Inflammatory macrophage treated with lipopolysaccharide for 4 hours (primary cell): ENCODE measurements around the gene ARRDC3.
"Not testable (repeated sequence)": the region's sequence is repeated elsewhere in the genome, so short reads cannot be mapped to it uniquely, and the experiment has no call there.

Source experiments
- DNase-seq: peaks from one replicate; pipeline ENCODE4 v3.0.0-alpha.2; 2020

Gene ARRDC3

GRCh38 chr5:91383027-91383955 lies at the start of gene ARRDC3:
Gene ARRDC3 (minus strand): TSS chr5:91383317. CDS start chr5:91383092, 225 bp downstream.
- DNase-seq = peak; percentile 97

DNA sequence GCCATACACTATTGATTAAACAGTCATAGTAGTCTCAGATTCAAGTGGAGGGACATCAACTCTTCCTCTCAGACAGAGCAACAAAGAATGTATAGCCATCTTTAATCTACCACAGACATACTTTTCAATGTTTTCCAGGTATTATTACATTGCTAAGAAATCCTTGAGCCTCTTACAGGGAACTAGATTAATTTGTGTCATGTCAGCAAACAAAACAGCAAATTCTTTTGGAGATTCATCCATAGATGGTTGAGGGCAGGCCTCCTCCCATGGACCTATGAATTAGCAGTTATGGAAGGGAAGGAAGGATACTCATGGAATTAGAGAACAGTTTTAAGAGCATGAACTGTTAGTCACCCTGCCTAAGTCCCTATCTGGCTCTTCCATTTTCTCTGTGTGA lies 47.8 kb upstream of the ARRDC3 start:
- DNase-seq = no peak

DNA sequence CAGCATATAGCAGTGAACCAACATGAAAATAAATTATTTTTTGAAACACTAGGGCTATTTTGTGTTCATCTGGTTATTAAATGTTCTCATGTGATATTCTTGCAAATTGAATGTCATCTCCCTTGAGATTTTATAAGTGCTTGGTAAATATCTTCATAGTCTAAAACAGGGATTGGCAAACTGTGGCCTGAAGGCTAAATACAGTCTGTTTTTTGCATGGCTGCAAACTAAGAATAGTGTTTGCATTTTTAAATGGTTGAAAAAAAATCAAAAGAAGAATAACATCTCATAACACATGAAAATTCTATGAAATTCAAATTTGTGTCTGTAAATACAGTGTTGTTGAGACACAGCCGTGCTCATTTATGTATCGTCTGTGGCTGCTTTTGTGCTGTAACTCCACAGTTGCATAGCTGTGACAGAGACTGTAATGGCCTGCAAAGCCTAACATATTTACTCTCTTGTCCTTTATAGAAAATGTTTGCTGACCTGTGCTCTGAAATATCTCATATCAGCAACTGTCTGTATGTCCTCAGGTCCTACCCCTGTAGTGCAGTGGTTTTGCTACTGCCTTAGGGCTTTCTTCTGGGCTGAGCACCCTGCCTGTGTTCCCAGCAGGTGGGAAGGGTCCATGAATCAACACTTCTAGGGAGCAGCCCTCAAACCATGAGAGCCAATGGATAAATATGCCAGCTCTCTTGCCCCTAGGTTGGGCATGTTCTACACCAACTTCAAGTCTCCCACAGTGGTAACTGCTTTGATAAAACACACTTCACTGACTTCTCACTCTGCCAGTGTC lies 41.7 kb upstream of the ARRDC3 start:
- DNase-seq = no peak

GRCh38 chr5:91423871-91424270 lies 40.8 kb upstream of the ARRDC3 start:
- DNase-seq = no peak

- DNase-seq = no peak
These were observed 37.8 kb upstream of the ARRDC3 start for GRCh38 chr5:91420879-91421278.

GRCh38 chr5:91419571-91420537 lies 36.7 kb upstream of the ARRDC3 start:
- DNase-seq = peak; percentile 75

DNA sequence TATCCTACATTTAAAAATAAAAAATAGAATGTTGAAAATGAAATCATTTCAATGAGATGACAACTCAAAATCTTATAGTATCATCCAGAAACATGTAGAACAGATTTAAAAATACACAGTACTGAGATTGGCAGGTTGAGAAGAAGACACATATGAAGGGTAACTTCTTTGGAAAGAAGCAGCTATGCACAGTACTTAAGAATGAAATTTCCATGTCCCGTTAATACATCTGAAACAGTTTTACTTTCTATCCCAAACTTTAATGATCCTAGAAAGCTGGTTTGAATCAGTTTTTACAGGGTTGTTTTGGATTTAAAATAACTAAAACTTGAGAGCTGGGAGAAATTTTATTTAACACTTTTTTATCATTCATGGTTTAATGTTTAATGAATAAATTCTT lies 36.0 kb upstream of the ARRDC3 start:
- DNase-seq = no peak

GRCh38 chr5:91418158-91418557 lies 35.0 kb upstream of the ARRDC3 start:
- DNase-seq = no peak

GRCh38 chr5:91417219-91417618 lies 34.1 kb upstream of the ARRDC3 start:
- peak; percentile 42 for DNase-seq

GRCh38 chr5:91416491-91416890 lies 33.4 kb upstream of the ARRDC3 start:
- no peak for DNase-seq

GRCh38 chr5:91409304-91409703 lies 26.2 kb upstream of the ARRDC3 start:
- no peak for DNase-seq

DNA sequence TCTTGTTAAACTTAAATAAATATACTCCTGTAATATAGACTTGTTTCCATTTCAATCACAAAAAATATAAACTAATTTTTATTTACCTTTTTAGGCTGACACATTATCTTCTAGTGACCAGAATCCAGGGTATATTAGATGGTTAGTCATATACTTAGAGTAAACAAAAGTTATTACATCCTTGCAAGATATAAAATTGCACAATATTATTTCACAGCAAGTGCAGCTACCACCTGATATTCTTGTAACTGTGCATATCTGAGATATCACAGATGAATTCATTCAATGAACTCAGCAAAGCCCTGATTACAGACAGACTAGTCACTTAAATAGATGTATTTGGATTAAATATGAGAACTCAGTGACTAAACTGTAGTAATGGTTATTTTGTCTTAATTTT lies 25.6 kb upstream of the ARRDC3 start:
- DNase-seq = no peak

DNA sequence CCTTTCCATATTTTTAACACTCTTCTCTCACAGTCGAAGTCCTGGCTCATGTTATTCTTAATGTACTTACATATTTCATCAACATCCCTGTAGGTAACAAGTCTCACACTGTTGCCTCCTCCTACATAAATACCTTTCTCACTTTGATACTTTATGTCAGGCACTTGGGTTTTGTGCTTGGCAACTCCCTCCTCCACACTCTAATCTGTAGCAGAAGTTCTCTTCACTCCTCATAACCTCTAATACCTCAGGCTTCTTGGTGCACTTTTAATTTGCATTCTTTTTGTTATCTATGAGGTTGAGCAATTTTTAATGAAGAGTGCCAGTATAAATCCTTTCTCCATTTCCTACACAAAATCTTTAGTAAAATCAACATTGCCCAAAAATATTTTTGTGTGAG lies 24.1 kb upstream of the ARRDC3 start:
- DNase-seq = no peak

GRCh38 chr5:91403438-91403837 lies 20.3 kb upstream of the ARRDC3 start:
- no peak for DNase-seq

DNA sequence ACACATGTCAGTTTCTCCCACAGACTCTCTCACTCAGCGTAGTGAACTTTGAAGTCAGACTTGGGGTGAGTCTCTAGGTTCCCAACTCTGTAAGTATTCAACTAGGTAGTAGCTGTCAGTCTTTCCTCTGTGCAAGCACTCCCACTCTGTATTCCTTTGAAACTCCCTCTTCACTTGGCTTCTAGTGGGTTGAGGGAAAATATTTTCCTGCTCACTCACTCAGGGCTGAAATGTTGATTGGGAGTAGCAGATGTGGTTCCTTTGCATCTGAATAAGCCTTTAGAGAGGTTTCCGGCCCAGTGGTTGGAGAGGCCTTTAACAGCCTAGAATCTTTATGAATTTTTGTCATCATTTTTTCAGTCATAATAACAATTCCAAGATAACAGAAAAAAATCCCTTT lies 18.1 kb upstream of the ARRDC3 start:
- DNase-seq = no peak

GRCh38 chr5:91397791-91398190 lies 14.7 kb upstream of the ARRDC3 start:
- peak; percentile 48 for DNase-seq

- DNase-seq = peak; percentile 44
These were observed 7.2 kb upstream of the ARRDC3 start for GRCh38 chr5:91390268-91390667.

DNA sequence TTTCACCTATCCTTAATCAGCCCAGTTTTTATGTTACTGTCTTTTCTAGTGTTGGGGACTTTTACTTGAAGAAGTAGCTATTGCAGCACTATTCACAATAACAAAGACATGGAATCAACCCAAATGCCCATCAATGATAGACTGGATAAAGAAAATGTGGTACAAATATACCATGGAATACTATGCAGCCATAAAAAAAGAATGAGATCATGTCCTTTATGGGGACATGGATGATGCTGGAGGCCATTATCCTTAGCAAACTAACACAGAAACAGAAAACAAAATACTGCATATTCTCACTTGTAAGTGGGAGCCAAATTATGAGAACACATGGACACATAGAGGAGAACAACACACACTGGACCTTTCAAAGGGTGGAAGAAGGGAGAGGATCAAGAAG lies 6.4 kb upstream of the ARRDC3 start:
- DNase-seq = not testable (repeated sequence)

GRCh38 chr5:91388362-91388761 lies 5.2 kb upstream of the ARRDC3 start:
- no peak for DNase-seq

DNA sequence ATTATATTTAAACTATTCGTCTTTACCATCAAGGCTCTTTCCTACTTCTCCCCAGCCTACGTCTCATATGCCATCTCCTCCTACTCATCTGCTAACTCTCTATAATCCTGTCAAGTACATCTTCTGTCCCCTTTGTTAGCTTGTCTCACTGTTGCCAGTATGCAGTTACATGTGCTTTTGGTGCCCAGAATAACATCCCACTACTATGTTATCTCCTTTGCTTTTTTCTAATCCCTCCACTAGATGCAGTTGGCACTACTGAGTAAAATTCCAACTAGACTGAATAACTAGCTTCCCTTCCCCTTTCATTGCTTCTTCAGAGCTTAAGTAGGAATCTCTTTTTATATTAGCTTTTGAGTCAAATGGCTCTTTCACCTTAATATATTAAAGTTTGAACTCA lies 3.0 kb upstream of the ARRDC3 start:
- DNase-seq = no peak

DNA sequence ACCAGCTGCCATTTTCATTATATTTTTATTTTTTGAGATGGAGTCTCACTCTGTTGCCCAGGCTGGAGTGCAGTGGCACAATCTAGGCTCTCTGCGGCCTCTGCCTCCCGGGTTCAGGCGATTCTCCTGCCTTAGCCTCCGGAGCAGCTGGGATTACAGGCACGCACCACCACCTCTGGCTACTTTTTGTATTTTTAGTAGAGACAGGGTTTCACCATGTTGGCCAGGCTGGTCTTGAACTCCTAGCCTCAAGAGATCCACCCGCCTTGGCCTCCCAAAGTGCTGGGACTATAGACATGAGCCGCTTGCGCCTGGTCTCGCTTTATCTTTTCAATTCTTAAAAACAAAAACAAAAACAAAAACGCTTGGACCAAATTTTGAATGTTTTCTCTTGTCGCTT lies 2.5 kb upstream of the ARRDC3 start:
- DNase-seq = not testable (repeated sequence)

- DNase-seq = peak; percentile 90
These were observed 1.7 kb upstream of the ARRDC3 start for GRCh38 chr5:91384671-91385430.
